AG09309 (cell line): ENCODE measurements around the gene PDZD7.

Source experiments
- DNase-seq: peaks from one replicate; pipeline ENCODE4 v3.0.0-alpha.2; 2010; ENCODE audit warnings: low read depth
- H3K4me3 ChIP-seq: 2 replicates; pipeline ENCODE4 v1.5.1; 2011; ENCODE audit warnings: mild to moderate bottlenecking, low read depth, low read length, moderate library complexity; ENCODE audit not compliant: control insufficient read depth
- CTCF ChIP-seq: IDR thresholded peaks from 2 replicates; pipeline ENCODE4 v1.5.1; 2011; ENCODE audit warnings: mild to moderate bottlenecking, low read depth, low read length, inconsistent platforms; ENCODE audit not compliant: insufficient read depth, control insufficient read depth; ENCODE audit errors: missing control alignments

The PDZD7 gene

GRCh38 chr10:100986623-100986951 is 44.3 kb downstream of the PDZD7 start:
- H3K4me3 ChIP-seq: peak overlapping the region; percentile 88
- no peak for TF ChIP-seq CTCF
- no peak for DNase-seq

GRCh38 chr10:100985336-100985735 is 45.6 kb downstream of the PDZD7 start:
- no peak for DNase-seq
- no peak overlapping the region for H3K4me3 ChIP-seq
- TF ChIP-seq CTCF: no peak

GRCh38 chr10:100984672-100985177 is 46.2 kb downstream of the PDZD7 start:
- TF ChIP-seq CTCF: no peak
- H3K4me3 ChIP-seq: no peak overlapping the region
- no peak for DNase-seq

DNA sequence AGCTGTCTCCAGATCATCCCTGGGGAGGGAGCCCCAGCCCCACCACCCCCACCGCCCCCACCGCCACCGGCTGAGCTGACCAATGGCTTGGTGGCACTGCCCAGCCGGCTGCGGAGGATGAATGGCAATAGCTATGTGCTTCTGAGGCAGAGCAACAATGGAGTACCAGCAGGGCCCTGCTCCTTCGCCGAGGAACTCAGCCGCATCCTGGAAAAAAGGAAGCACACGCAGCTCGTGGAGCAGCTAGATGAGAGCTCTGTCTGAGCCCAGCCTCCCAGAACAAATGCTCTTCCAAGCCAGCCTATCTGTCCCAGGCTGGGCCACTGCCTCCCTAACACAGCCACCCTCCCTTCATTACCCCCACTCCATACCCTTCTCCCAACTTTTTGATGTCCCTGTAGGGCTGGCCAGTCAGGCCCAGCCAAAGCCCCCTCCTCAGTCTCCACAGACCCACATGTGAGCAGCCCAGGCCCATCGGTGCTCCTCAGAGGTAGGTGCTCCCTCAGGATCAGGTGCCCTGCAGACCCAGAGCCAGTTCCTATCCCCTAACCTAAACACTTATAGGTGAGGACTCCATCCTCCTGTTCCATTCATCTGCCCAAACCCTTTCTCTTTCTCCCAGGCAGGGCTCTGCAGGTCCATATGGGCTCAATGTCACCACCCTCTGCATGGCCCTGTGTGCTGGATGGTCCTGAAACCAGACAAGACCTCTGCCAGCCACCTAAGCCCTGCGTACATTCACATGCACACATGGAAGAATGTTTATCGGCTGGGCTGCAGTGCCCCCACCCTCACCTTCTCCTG is 46.9 kb downstream of the PDZD7 start:
- TF ChIP-seq CTCF: no peak
- no peak for DNase-seq

GRCh38 chr10:100982916-100983830 is 47.8 kb downstream of the PDZD7 start:
- no peak for DNase-seq
- no peak for TF ChIP-seq CTCF
- no peak overlapping the region for H3K4me3 ChIP-seq

More for the DNA sequence above, 46.9 kb downstream of the PDZD7 start:
- H3K4me3 ChIP-seq: no peak overlapping the region

GRCh38 chr10:100981178-100981772 is 49.7 kb downstream of the PDZD7 start:
- TF ChIP-seq CTCF: no peak
- DNase-seq: no peak
- no peak overlapping the region for H3K4me3 ChIP-seq
